ENCODE results near the gene ADAM17.

GRCh38 chr2:9462313-9462712 is 93.3 kb downstream of the ADAM17 start:
- no peak for TF ChIP-seq EP300 (IDR thresholded peaks at IDR 0.05; ENCODE audit: borderline replicate concordance in 1 of 2, low read depth in 2 of 2, low read length in 2 of 2)
- no peak for TF ChIP-seq CTCF (IDR thresholded peaks at IDR 0.05; ENCODE audit: control extremely low read depth in 1 of 3, insufficient read depth in 1 of 3, low read depth in 1 of 3, low read length in 3 of 3)
- TF ChIP-seq CREB1 (IDR thresholded peaks at IDR 0.05) = no peak
- TF ChIP-seq EZH2 (IDR thresholded peaks at IDR 0.05; ENCODE audit: low read depth, low read length, severe bottlenecking) = no peak
- TF ChIP-seq JUN (IDR thresholded peaks at IDR 0.05; ENCODE audit: low read depth, low read length) = no peak
- TF ChIP-seq POLR2A (IDR thresholded peaks at IDR 0.05; ENCODE audit: control extremely low read depth in 1 of 2, low read depth in 2 of 2, low read length in 2 of 2) = no peak
- no peak for TF ChIP-seq MAFK (IDR thresholded peaks at IDR 0.05; ENCODE audit: low read depth, low read length)
- no peak for TF ChIP-seq MAX (IDR thresholded peaks at IDR 0.05)
- no peak for TF ChIP-seq RFX5 (IDR thresholded peaks at IDR 0.05; ENCODE audit: borderline replicate concordance, low read depth, low read length)
- no peak for TF ChIP-seq SIRT6 (IDR thresholded peaks at IDR 0.05; ENCODE audit: low read length)
- TF ChIP-seq NRF1 (IDR thresholded peaks at IDR 0.05; ENCODE audit: low read depth, low read length) = no peak
- TF ChIP-seq SUZ12 (IDR thresholded peaks at IDR 0.05; ENCODE audit: low read length) = no peak
- TF ChIP-seq POLR2AphosphoS5 (IDR thresholded peaks at IDR 0.05; ENCODE audit: low read depth, low read length) = no peak
- TF ChIP-seq ZNF274 (IDR thresholded peaks at IDR 0.05; ENCODE audit: borderline replicate concordance, extremely low read depth, low read length) = no peak

Data from H1 (cell line).